Measurements from ENCODE around the gene NT5DC4. TPM values are rescaled to one million over a fixed set of nuclear protein-coding genes. Genes with fewer than 3 reads are reported as not detected.

Gene NT5DC4
- total and polyA plus RNA-seq, 2 of the 4 experiments (the other 2 are of a cell fraction) = not detected

DNA sequence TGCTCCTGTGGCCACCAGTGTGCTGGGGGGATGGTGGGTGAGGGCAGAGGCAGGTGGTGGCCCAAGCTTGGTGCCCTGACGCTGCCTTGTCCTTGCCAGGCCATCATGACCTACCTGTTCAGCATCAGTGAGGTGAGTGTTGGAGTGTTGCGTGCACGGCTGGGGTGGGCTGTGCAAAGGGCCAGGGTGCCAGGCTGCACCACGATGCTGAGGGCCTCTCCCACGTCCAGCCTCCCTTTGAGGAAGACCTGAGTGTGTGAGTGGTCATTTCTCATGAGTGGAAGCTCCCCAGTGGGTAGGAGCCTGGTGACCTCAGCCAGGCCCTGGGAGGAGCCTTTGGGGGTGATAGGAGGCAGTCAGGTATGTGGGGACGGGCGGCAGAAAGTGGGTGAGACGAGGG, 3.2 kb downstream of the NT5DC4 start:
- H3K56ac ChIP-seq (ENCODE audit: extremely low read depth, insufficient read depth, low read length) = no peak overlapping the region
- H4K20me1 ChIP-seq (ENCODE audit: insufficient read depth, low read length) = no peaks in the 10 kb centered on the region
- H4K91ac ChIP-seq (ENCODE audit: insufficient read depth, low read depth, low read length) = no peak overlapping the region
- dilution Hi-C loops (cut with HindIII; ENCODE audit: low sequenced_read_pairs, unreplicated experiment) (no loop called here), in situ Hi-C loops (cut with MboI; ENCODE audit: low sequenced_read_pairs) (no loop called here), intact Hi-C loops (cut with micrococcal nuclease) (no loop called here)
- CTCF ChIA-PET = interaction anchor here (1.8 to 2.7 kb wide), 3 partner anchors 95 to 124 kb away, joined by 4 to 21 read pairs (median 15); no protein-coding TSS in a partner anchor
- no peak overlapping the region for H3K27ac ChIP-seq (ENCODE audit: insufficient read depth, low read length)
- peaks cover 1% of the 10 kb centered on the region; the same call in 1 of the 2 replicates for H3K4me1 ChIP-seq (ENCODE audit: control insufficient read depth, insufficient read depth, low read length)
- H4K8ac ChIP-seq (ENCODE audit: low read depth in 2 of 2, low read length in 2 of 2) = no peak overlapping the region
- no peak overlapping the region for H2AFZ ChIP-seq (replicated peaks; ENCODE audit: low read length, poor library complexity)
- no peaks in the 10 kb centered on the region for H3K36me3 ChIP-seq (ENCODE audit: control insufficient read depth, insufficient read depth, low read length)
- H2AK9ac ChIP-seq (replicated peaks; ENCODE audit: low read depth, low read length, poor library complexity) = no peak overlapping the region
- no peak overlapping the region for H2BK20ac ChIP-seq (ENCODE audit: low read depth, low read length)
- H2BK120ac ChIP-seq (ENCODE audit: low read depth, low read length) = no peak overlapping the region
- peak overlapping the region; percentile 79 for H2AK5ac ChIP-seq (ENCODE audit: low read depth, low read length)
- DNase-seq (no peak), ATAC-seq (ENCODE audit: low read depth) (no peak)
- no TSS peak for BruUV-seq (replicated peaks)
- no peak overlapping the region for H2BK5ac ChIP-seq (ENCODE audit: low read depth, low read length, poor library complexity, severe bottlenecking)
- no peak overlapping the region for H4K5ac ChIP-seq (ENCODE audit: low read depth, low read length)
- no peak overlapping the region for H3K4me3 ChIP-seq (ENCODE audit: insufficient read depth, low read depth, low read length)
- H3K27me3 ChIP-seq (ENCODE audit: control insufficient read depth, insufficient read depth, low read length) = 0 out of 2 replicates have a peak, but pooled peaks cover 2% of the 10 kb centered on the region
- POLR2A ChIA-PET (ENCODE audit: unreplicated experiment) = no interaction called here
- H3K9me3 ChIP-seq (ENCODE audit: control insufficient read depth, insufficient read depth, low read length) = no peaks in the 10 kb centered on the region
- no peaks in the 10 kb centered on the region for H3K9me1 ChIP-seq (ENCODE audit: insufficient read depth, low read length)
- no peak overlapping the region for H3K18ac ChIP-seq (ENCODE audit: low read depth, low read length)
- H3K23ac ChIP-seq (ENCODE audit: low read depth, low read length) = no peak overlapping the region
- H3K14ac ChIP-seq (replicated peaks; ENCODE audit: low read depth, low read length) = no peak overlapping the region
- no peak overlapping the region for H3K9ac ChIP-seq (ENCODE audit: low read depth, low read length)
- no peak overlapping the region for H2BK15ac ChIP-seq (ENCODE audit: low read depth, low read length)
- no peak overlapping the region for H3K4ac ChIP-seq (ENCODE audit: low read depth, low read length)
- H3K79me1 ChIP-seq (ENCODE audit: low read depth in 1 of 2, low read length in 2 of 2) = no peaks in the 10 kb centered on the region
- WGBS, 2 experiments (ENCODE audit: extremely low coverage in 2 of 2, insufficient read length in 1 of 2) = 100% methylated on average over 3 of the region's 8 CpGs; no CpG with 5 or more reads in 1 of the 2 experiments
- TF ChIP-seq RCOR1 (IDR thresholded peaks at IDR 0.05; ENCODE audit: insufficient replicate concordance, low read length) (no peak), RFX5 (IDR thresholded peaks at IDR 0.05; ENCODE audit: low read depth, low read length) (no peak), USF2 (IDR thresholded peaks at IDR 0.05; ENCODE audit: low read depth, low read length) (no peak), NFE2L2 (IDR thresholded peaks at IDR 0.05; ENCODE audit: low read depth, low read length) (no peak), MXI1 (IDR thresholded peaks at IDR 0.05; ENCODE audit: borderline replicate concordance, low read depth, low read length) (no peak)
- no peak overlapping the region for H3K4me2 ChIP-seq (ENCODE audit: low read depth, low read length)

Measured in IMR-90 (cell line).